ENCODE measurements around the gene DGKG. TPM values are rescaled to one million over a fixed set of nuclear protein-coding genes. Genes with fewer than 3 reads are reported as not detected.

DGKG gene
- total and polyA plus RNA-seq, 8 donors = 0.12 to 26.3 (median 2.7) TPM

DNA sequence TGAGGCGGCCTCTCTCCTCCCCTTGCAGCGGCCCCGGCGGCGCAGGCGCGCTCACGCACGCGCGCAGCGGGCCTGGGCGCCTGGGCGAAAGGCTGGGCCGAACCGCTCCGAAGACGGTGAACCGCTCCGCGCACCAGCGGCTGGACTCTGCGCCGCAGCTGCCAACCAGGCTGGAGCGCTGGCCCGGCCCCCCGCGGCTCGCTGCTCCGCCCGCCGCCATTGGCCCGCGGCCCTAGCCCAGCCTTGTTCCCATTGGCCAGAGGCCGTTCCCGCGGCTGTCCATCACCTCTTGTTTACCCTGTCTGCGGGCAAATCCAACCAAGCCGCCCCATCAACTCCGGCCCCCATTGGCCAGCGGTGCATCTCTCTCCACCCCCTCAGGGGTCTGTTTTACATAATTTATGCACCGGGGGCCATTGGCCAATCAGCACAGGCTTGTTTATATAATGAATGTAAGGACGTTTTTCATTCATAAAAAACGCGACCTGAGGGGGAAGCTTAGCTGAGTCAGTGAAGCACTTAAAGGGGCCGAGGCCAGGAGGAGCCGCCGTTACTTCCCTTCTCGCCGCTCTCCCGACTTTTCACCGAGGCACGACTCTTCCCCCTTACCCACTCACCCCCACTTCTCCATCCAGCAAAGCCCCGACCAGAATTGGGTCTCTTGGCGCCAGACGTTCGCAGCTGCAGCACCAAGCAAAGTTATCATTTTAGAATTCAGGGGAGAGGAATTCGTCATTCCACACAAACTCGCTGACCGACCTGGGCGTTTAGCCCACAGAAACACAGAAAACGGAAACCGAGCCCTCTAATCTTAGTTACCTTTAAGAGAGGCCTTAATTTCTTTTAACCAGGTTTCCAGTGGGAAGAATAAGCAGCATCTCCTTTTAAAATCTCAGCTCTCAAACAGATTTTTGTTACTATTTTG, 252.8 kb downstream of the DGKG start, which contains the start of gene ETV5:
Gene ETV5 (minus strand): TSS at position 149 of the 925 bp plus-strand sequence. CDS start 3,221 bp downstream, outside the sequence.
- TF ChIP-seq, protein P1, sequence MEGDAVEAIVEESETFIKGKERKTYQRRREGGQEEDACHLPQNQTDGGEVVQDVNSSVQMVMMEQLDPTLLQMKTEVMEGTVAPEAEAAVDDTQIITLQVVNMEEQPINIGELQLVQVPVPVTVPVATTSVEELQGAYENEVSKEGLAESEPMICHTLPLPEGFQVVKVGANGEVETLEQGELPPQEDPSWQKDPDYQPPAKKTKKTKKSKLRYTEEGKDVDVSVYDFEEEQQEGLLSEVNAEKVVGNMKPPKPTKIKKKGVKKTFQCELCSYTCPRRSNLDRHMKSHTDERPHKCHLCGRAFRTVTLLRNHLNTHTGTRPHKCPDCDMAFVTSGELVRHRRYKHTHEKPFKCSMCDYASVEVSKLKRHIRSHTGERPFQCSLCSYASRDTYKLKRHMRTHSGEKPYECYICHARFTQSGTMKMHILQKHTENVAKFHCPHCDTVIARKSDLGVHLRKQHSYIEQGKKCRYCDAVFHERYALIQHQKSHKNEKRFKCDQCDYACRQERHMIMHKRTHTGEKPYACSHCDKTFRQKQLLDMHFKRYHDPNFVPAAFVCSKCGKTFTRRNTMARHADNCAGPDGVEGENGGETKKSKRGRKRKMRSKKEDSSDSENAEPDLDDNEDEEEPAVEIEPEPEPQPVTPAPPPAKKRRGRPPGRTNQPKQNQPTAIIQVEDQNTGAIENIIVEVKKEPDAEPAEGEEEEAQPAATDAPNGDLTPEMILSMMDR (IDR thresholded peaks at IDR 0.05) = no peak
- peak in 2 of 4 donors; percentile 39 to 66 for TF ChIP-seq POLR2A (IDR thresholded peaks at IDR 0.05)
- TF ChIP-seq POLR2AphosphoS5 (IDR thresholded peaks at IDR 0.05) = peak; percentile 54 to 89 (median 79)
- no peak for TF ChIP-seq EP300 (IDR thresholded peaks at IDR 0.05)
- H3K27me3 ChIP-seq = peaks cover 0 to 75% (median 0%) of the 10 kb centered on the region in 3 donors
- H3K4me3 ChIP-seq = peak within 1 kb of the TSS; percentile 66 to 84 (median 78)
- 0 to 1% (median 1%) methylated on average over 37 to 63 of the region's 63 CpGs for WGBS, 5 donors
- H3K27ac ChIP-seq = peak within 1 kb of the TSS; percentile 83 to 89 (median 87)
- H3K4me1 ChIP-seq = peaks cover 28 to 41% (median 37%) of the 10 kb centered on the region in 4 donors
- DNase-seq = peak; percentile 98 to 99
- H3K36me3 ChIP-seq = no peaks in the 10 kb centered on the region
- H3K9me3 ChIP-seq = no peaks in the 10 kb centered on the region
- intact Hi-C loops (cut with DNase I; ENCODE audit: low total_unique reads) = no loop called here

DNA sequence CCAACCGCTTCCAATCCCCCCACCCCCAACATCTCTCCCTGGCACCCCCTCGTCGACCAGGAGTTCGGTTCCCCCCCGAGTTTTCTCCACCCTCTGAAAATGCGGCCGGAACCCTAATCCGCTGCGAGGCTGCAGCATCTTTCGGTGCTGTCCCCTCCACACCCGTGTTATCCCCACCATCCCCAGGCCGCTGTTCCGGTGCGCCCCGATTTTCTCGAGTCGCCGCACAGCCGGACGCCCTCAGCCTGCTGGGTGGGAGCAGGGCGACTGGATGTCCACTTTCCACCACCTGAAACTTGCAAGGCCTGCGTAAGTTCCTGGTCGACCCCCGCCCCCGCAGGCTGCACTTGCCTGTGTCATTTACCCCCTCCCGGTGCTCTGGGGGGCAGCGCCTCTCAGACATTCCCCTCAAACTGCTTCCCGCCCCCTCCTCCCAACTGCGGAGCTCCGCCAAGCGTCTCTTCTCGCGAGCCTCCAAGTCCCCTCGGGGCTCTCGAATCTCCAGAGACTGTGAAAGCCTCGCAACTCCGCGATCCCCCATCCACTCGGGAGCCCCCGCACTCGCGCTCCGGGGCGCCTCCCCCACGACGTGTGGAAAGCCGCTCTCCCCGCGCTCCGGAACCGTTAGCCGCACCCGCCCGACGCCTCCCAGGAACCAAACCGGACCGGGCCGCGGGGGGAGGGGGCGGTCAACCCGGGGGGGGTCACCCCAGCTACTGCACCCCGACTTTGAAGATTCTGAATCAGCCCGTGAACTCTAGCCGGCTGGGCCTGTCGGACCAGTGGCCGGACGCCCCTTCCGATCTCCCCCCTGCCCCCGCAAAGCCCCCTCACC, 253.7 kb downstream of the DGKG start:
- DNase-seq = peak in 1 of 2 donors; percentile 84
- TF ChIP-seq EP300 (IDR thresholded peaks at IDR 0.05) = no peak
- no peak for TF ChIP-seq POLR2AphosphoS5 (IDR thresholded peaks at IDR 0.05)
- TF ChIP-seq, protein P1 (IDR thresholded peaks at IDR 0.05) = no peak
- no peak for TF ChIP-seq POLR2A (IDR thresholded peaks at IDR 0.05)
- peaks cover 28 to 44% (median 37%) of the 10 kb centered on the region in 4 donors for H3K4me1 ChIP-seq
- H3K27ac ChIP-seq = peak overlapping the region; percentile 70 to 89 (median 84)
- H3K27me3 ChIP-seq = peaks cover 0 to 66% (median 0%) of the 10 kb centered on the region in 3 donors
- 0 to 2% (median 1%) methylated on average over 47 to 69 of the region's 69 CpGs for WGBS, 5 donors
- H3K9me3 ChIP-seq = no peaks in the 10 kb centered on the region
- intact Hi-C loops (cut with DNase I; ENCODE audit: low total_unique reads) = no loop called here
- H3K36me3 ChIP-seq = no peaks in the 10 kb centered on the region
- H3K4me3 ChIP-seq = peak overlapping the region; percentile 66 to 84 (median 78)

DNA sequence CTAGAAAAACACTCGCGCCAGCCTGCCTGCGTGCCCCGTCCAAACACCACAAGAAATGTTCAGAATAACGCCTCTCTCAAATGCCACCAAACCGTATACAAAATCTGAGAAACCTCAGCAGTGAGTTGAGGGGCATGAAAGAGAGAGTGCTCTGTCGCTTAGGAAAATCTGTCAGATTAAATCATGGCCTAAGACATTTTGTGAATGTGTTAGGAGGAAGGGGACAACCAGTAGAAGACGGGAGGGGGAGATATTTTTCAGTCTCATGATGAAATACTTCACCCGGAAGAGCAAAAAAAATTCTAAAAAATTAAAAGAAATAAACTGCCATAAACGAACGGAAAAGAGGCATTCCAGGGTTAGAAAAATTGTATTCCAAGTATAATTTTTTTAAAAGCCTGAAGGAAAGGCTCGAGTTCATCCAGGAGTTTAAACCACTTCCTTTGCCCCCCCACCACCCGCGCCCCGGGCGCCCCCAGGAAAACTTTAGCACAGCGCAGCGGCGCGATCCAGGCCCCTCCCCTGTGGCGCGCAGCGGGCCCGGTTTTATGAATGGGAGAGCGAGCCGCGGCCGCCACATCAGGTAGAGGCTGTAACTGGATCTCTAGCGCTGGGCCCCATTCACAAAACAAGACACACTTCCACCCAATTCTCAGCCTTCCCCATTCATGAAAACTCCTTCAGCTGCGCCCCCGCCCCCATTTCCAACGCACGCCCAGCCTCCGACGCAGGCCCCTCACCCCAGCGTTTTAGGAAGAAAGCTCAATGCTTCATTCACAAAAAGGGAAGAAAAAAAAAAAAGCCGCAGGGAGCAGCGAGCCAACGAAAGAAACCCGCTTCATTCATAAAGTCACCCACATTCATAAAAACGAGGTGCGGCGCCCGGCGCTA, 254.6 kb downstream of the DGKG start:
- DNase-seq = peak; percentile 69 to 85
- intact Hi-C loops (cut with DNase I; ENCODE audit: low total_unique reads) = no loop called here
- peaks cover 28 to 44% (median 37%) of the 10 kb centered on the region in 4 donors for H3K4me1 ChIP-seq
- WGBS, 5 donors = 2 to 4% (median 2%) methylated on average over 41 to 45 of the region's 45 CpGs
- H3K4me3 ChIP-seq = peak overlapping the region; percentile 66 to 84 (median 78)
- no peak for TF ChIP-seq EP300 (IDR thresholded peaks at IDR 0.05)
- TF ChIP-seq, protein P1 (IDR thresholded peaks at IDR 0.05) = no peak
- no peak for TF ChIP-seq POLR2A (IDR thresholded peaks at IDR 0.05)
- TF ChIP-seq POLR2AphosphoS5 (IDR thresholded peaks at IDR 0.05) = no peak
- no peaks in the 10 kb centered on the region for H3K9me3 ChIP-seq
- H3K36me3 ChIP-seq = no peaks in the 10 kb centered on the region
- peak overlapping the region in 4 of 5 donors; percentile 83 to 89 (median 86) for H3K27ac ChIP-seq
- peaks cover 0 to 60% (median 0%) of the 10 kb centered on the region in 3 donors for H3K27me3 ChIP-seq
